ENCODE data around the gene NPIPA1.
"Not testable (repeated sequence)": the region's sequence is repeated elsewhere in the genome, so short reads cannot be mapped to it uniquely, and the experiment has no call there.

The NPIPA1 gene

GRCh38 chr16:14937143-14937542 is at the start of gene NPIPA1:
TSS of gene NPIPA1 (plus strand) at chr16:14937443. CDS start at chr16:14937443, 0 bp downstream.
- DNase-seq (ENCODE audit: low read depth in 2 of 2): not testable (repeated sequence)

- not testable (repeated sequence) for DNase-seq (ENCODE audit: low read depth in 2 of 2)
Measured at GRCh38 chr16:14892111-14892510, 45.1 kb upstream of the NPIPA1 start.

GRCh38 chr16:14895382-14895781 is 41.9 kb upstream of the NPIPA1 start:
- not testable (repeated sequence) for DNase-seq (ENCODE audit: low read depth in 2 of 2)

GRCh38 chr16:14896023-14896422 is 41.2 kb upstream of the NPIPA1 start:
- not testable (repeated sequence) for DNase-seq (ENCODE audit: low read depth in 2 of 2)

GRCh38 chr16:14897006-14897664 is 40.1 kb upstream of the NPIPA1 start:
- not testable (repeated sequence) for DNase-seq (ENCODE audit: low read depth in 2 of 2)

GRCh38 chr16:14898162-14898561 is 39.1 kb upstream of the NPIPA1 start:
- DNase-seq (ENCODE audit: low read depth in 2 of 2): not testable (repeated sequence)

- DNase-seq (ENCODE audit: low read depth in 2 of 2): not testable (repeated sequence)
Measured at GRCh38 chr16:14903191-14903957, 33.9 kb upstream of the NPIPA1 start.

- DNase-seq (ENCODE audit: low read depth in 2 of 2): not testable (repeated sequence)
Measured at GRCh38 chr16:14909744-14910143, 27.5 kb upstream of the NPIPA1 start.

GRCh38 chr16:14910833-14911629 is 26.2 kb upstream of the NPIPA1 start:
- DNase-seq (ENCODE audit: low read depth in 2 of 2): not testable (repeated sequence)

- peak; percentile 11 to 30 for DNase-seq (ENCODE audit: low read depth in 2 of 2)
Measured at GRCh38 chr16:14911954-14912353, 25.3 kb upstream of the NPIPA1 start.

GRCh38 chr16:14912588-14912987 is 24.7 kb upstream of the NPIPA1 start:
- DNase-seq (ENCODE audit: low read depth in 2 of 2): not testable (repeated sequence)

- DNase-seq (ENCODE audit: low read depth in 2 of 2): not testable (repeated sequence)
Measured at GRCh38 chr16:14918504-14918903, 18.7 kb upstream of the NPIPA1 start.

GRCh38 chr16:14919837-14920600 is 17.2 kb upstream of the NPIPA1 start:
- DNase-seq (ENCODE audit: low read depth in 2 of 2): not testable (repeated sequence)

GRCh38 chr16:14922285-14922684 is 15.0 kb upstream of the NPIPA1 start:
- DNase-seq (ENCODE audit: low read depth in 2 of 2): not testable (repeated sequence)

GRCh38 chr16:14922968-14923367 is 14.3 kb upstream of the NPIPA1 start:
- DNase-seq (ENCODE audit: low read depth in 2 of 2): not testable (repeated sequence)

- DNase-seq (ENCODE audit: low read depth in 2 of 2): not testable (repeated sequence)
Measured at GRCh38 chr16:14923394-14924088, 13.7 kb upstream of the NPIPA1 start.

GRCh38 chr16:14924359-14924758 is 12.9 kb upstream of the NPIPA1 start:
- not testable (repeated sequence) for DNase-seq (ENCODE audit: low read depth in 2 of 2)

GRCh38 chr16:14924982-14925381 is 12.3 kb upstream of the NPIPA1 start:
- DNase-seq (ENCODE audit: low read depth in 2 of 2): not testable (repeated sequence)

GRCh38 chr16:14928064-14928714 is 9.1 kb upstream of the NPIPA1 start:
- not testable (repeated sequence) for DNase-seq (ENCODE audit: low read depth in 2 of 2)

GRCh38 chr16:14929176-14929575 is 8.1 kb upstream of the NPIPA1 start:
- DNase-seq (ENCODE audit: low read depth in 2 of 2): not testable (repeated sequence)
